K562 (cell line): Measurements from ENCODE around the gene TTC16. TPM values are rescaled to one million over a fixed set of nuclear protein-coding genes. Genes with fewer than 3 reads are reported as not detected.

Source experiments
- ATAC-seq: fragments of 200-7000 bp; cut with Tn5 transposase; 3 replicates; pipeline ENCODE4 v1.9.1; 2020; ENCODE audit warnings: moderate library complexity
- BruUV-seq: library from RNA; stranded (reverse); fragments of 400-500 nt; replicated peaks from 2 replicates; lab custom pipeline; 2021; lab: Mats Ljungman, UMichigan
- CTCF ChIA-PET: fragments of 300-600 bp; formaldehyde crosslinking; extraction: SDS; loops from one replicate; lab custom pipeline; 2021; ENCODE audit warnings: low intra/inter-chr PET ratio; lab: Yijun Ruan, JAX
- POLR2A ChIA-PET: fragments of 300-600, 350-650 bp; sonication (Branson Sonifier 250); formaldehyde crosslinking; extraction: SDS; loops from one replicate; lab custom pipeline; 2021; ENCODE audit warnings: antibody characterized with exemption, inconsistent platforms; lab: Yijun Ruan, JAX
- DNase-seq, 4 experiments: peaks; one replicate each; pipeline versions ENCODE4 v3.0.0 to v3.0.0-alpha.2; 2011 to 2018; ENCODE audit warnings: low spot score in 3 of 4, mixed read lengths in 3 of 4; ENCODE audit errors: extremely low read depth in 1 of 4
- FAIRE-seq: peaks from 2 replicates; lab custom pipeline; 2011; peaks lifted over from hg19 to GRCh38; lab: Jason Lieb, UNC
- H2AFZ ChIP-seq: 2 replicates; pipeline ENCODE4 v1.6.0; 2011; ENCODE audit warnings: low read depth, low read length, control low read depth, inconsistent platforms
- H3K27ac ChIP-seq: fragments of 200-600 bp; 3 replicates; pipeline ENCODE4 v1.8.0; 2011; ENCODE audit warnings: low read depth, mild to moderate bottlenecking, control low read depth, inconsistent platforms, low read length, moderate library complexity, mixed read lengths; ENCODE audit errors: extremely low read depth
- H3K27me3 ChIP-seq, 2 experiments: fragments of 300-600 bp in 1 of 2; 2 replicates in 1 of 2; 3 replicates in 1 of 2; pipeline versions ENCODE4 v1.6.0 to v1.8.0; 2011; ENCODE audit warnings: inconsistent platforms in 2 of 2, low read length in 2 of 2, mild to moderate bottlenecking in 1 of 2, mixed read lengths in 1 of 2, moderate library complexity in 1 of 2; ENCODE audit not compliant: control insufficient read depth in 2 of 2, insufficient read depth in 2 of 2
- H3K36me3 ChIP-seq: fragments of 300-600 bp; 3 replicates; pipeline ENCODE4 v1.8.0; 2011; ENCODE audit warnings: mild to moderate bottlenecking, low read length, inconsistent platforms; ENCODE audit not compliant: control insufficient read depth, insufficient read depth
- H3K4me1 ChIP-seq, 2 experiments: fragments of 200-600 bp in 1 of 2; replicated peaks in 1 of 2; 2 replicates in 1 of 2; 3 replicates in 1 of 2; pipeline versions ENCODE4 v1.5.1 to v1.8.0; 2011; ENCODE audit warnings: inconsistent platforms in 2 of 2, low read length in 2 of 2, mild to moderate bottlenecking in 1 of 2, mixed read lengths in 1 of 2, moderate library complexity in 1 of 2; ENCODE audit not compliant: control insufficient read depth in 2 of 2, insufficient read depth in 2 of 2
- H3K4me2 ChIP-seq: 2 replicates; pipeline ENCODE4 v1.6.1; 2011; ENCODE audit warnings: low read length, control low read depth, inconsistent platforms, mixed read lengths; ENCODE audit not compliant: insufficient read depth
- H3K4me3 ChIP-seq: fragments of 200-600 bp; sonication (generic), shearing (Covaris generic); 2 replicates; pipeline ENCODE4 v1.5.1; 2016; ENCODE audit warnings: control low read depth, inconsistent platforms
- H3K79me2 ChIP-seq: fragments of 200-600 bp; 3 replicates; pipeline ENCODE4 v1.8.0; 2011; ENCODE audit warnings: low read length, inconsistent platforms; ENCODE audit not compliant: control insufficient read depth, insufficient read depth
- H3K9ac ChIP-seq, 2 experiments: 2 replicates each; pipeline versions ENCODE4 v1.6.0 to v1.6.1; 2011; ENCODE audit warnings: low read depth in 2 of 2, low read length in 2 of 2, control low read depth in 1 of 2, inconsistent platforms in 1 of 2, mild to moderate bottlenecking in 1 of 2, mixed read lengths in 1 of 2; ENCODE audit not compliant: insufficient read depth in 1 of 2
- H3K9me1 ChIP-seq: one replicate; pipeline ENCODE4 v1.6.0; 2011; ENCODE audit warnings: inconsistent platforms, mild to moderate bottlenecking, low read length, moderate library complexity; ENCODE audit not compliant: control insufficient read depth, insufficient read depth
- H3K9me3 ChIP-seq: replicated peaks from 2 replicates; pipeline ENCODE4 v1.5.1; 2011; ENCODE audit warnings: low read depth, low read length, inconsistent platforms; ENCODE audit not compliant: control insufficient read depth, insufficient read depth
- H4K20me1 ChIP-seq: replicated peaks from 2 replicates; pipeline ENCODE4 v1.6.1; 2011; ENCODE audit warnings: low read length, inconsistent platforms, mixed read lengths; ENCODE audit not compliant: control insufficient read depth, insufficient read depth
- GATA2 ChIP-seq: sonication (generic); formaldehyde crosslinking; IDR thresholded peaks from 2 replicates; pipeline ENCODE4 v1.4.0; 2020; ENCODE audit warnings: mild to moderate bottlenecking, missing genetic modification reagents
- KAT8 ChIP-seq: fragments of 450-650 bp; IDR thresholded peaks from 2 replicates; pipeline ENCODE4 v1.6.1; 2016; ENCODE audit warnings: low read depth, mild to moderate bottlenecking
- KDM1A ChIP-seq, 2 experiments: fragments of 450-650 bp; IDR thresholded peaks; 2 replicates each; pipeline ENCODE4 v1.6.1; 2016; ENCODE audit warnings: mild to moderate bottlenecking in 2 of 2
- LARP7 ChIP-seq: fragments of 450-650 bp; IDR thresholded peaks from 2 replicates; pipeline ENCODE4 v1.6.1; 2016
- LCOR ChIP-seq: sonication (generic); formaldehyde crosslinking; IDR thresholded peaks from 2 replicates; pipeline ENCODE4 v1.8.0; 2022; ENCODE audit warnings: mild to moderate bottlenecking, missing genetic modification reagents
- MCM5 ChIP-seq: fragments of 450-650 bp; IDR thresholded peaks from 2 replicates; pipeline ENCODE4 v1.6.1; 2016; ENCODE audit warnings: low read depth
- NR2C1 ChIP-seq, 2 experiments: fragments of 450-650 bp; IDR thresholded peaks; 2 replicates each; pipeline ENCODE4 v1.6.1; 2017; ENCODE audit warnings: mild to moderate bottlenecking in 2 of 2, antibody characterized with exemption in 1 of 2, inconsistent platforms in 1 of 2, missing compliant biosample characterization in 1 of 2, missing genetic modification characterization in 1 of 2
- PML ChIP-seq: IDR thresholded peaks from 2 replicates; pipeline ENCODE4 v1.6.1; 2012; ENCODE audit warnings: low read length, inconsistent platforms
- RBBP5 ChIP-seq: fragments of 200-600 bp; sonication (generic); IDR thresholded peaks from 2 replicates; pipeline ENCODE4 v1.6.1; 2012; ENCODE audit warnings: borderline replicate concordance, mild to moderate bottlenecking, low read length, control low read depth, inconsistent platforms; ENCODE audit not compliant: insufficient read depth, poor library complexity, severe bottlenecking
- RNF2 ChIP-seq: sonication (generic); IDR thresholded peaks from 2 replicates; pipeline ENCODE4 v1.6.1; 2016
- SMAD3 ChIP-seq: fragments of 450-650 bp; formaldehyde crosslinking; conservative IDR thresholded peaks from 2 replicates; pipeline ENCODE4 v1.4.0; 2020; ENCODE audit warnings: mild to moderate bottlenecking
- SMARCA5 ChIP-seq: fragments of 450-650 bp; IDR thresholded peaks from 2 replicates; pipeline ENCODE4 v1.6.1; 2016
- TCF15 ChIP-seq: fragments of 250-450 bp; sonication (Bioruptor Pico); IDR thresholded peaks from 2 replicates; pipeline ENCODE4 v1.8.0; 2022; ENCODE audit warnings: moderate library complexity, mild to moderate bottlenecking, inconsistent platforms
- USF1 ChIP-seq: sonication (generic); formaldehyde crosslinking; IDR thresholded peaks from 2 replicates; pipeline ENCODE4 v1.9.0; 2022; ENCODE audit warnings: mild to moderate bottlenecking, missing genetic modification reagents
- ZFX ChIP-seq: sonication (generic); formaldehyde crosslinking; IDR thresholded peaks from 2 replicates; pipeline ENCODE4 v1.8.0; 2022; ENCODE audit warnings: mild to moderate bottlenecking, missing genetic modification reagents, moderate library complexity
- WGBS: fragments of 100-300 bp; shearing (Covaris generic); methylation state at CpG from one replicate; pipeline ENCODE4 v1.1.6; 2016; ENCODE audit warnings: low coverage, mixed read lengths; ENCODE audit not compliant: insufficient coverage; ENCODE audit errors: missing lambda C conversion rate; 5-methylcytosine and 5-hydroxymethylcytosine counted together
- in situ Hi-C: fragments of 300-500 bp; cut with MboI; formaldehyde crosslinking; loops from 4 replicates; pipeline ENCODE4 v1.15.0; 2018; ENCODE audit warnings: inconsistent platforms, mixed read lengths
- intact Hi-C: fragments of 100-400 bp; cut with micrococcal nuclease; formaldehyde crosslinking; loops from 2 replicates; pipeline ENCODE4 v1.14.2; 2022
- polyA plus RNA-seq, 8 experiments: library from polyadenylated mRNA; depleted of rRNA in 4 of 8; stranded (reverse) in 5 of 8; unstranded in 3 of 8; fragments of >200 nt; fragmentation: Nextera tagmentation in 2 of 8; fragmentation: Illumina TruSeq in 1 of 8; extraction: Ambion mirVana in 2 of 8; extraction: Trizol in 1 of 8; gene quantifications; 2 replicates each; pipeline versions ENCODE4 v1.2.1 to v1.2.3, GENCODE V29; 2011 to 2014; ENCODE audit warnings: inconsistent platforms in 1 of 8, missing spikeins in 1 of 8
- total RNA-seq, 7 experiments: library from RNA; depleted of rRNA in 6 of 7; stranded (reverse); fragments of >200 nt in 6 of 7; fragmentation: Illumina TruSeq in 2 of 7; extraction: Trizol in 2 of 7; gene quantifications; 2 replicates each; pipeline versions ENCODE4 v1.2.1 to v1.2.3, GENCODE V29; 2011 to 2021; ENCODE audit warnings: low replicate concordance in 1 of 7

TTC16 gene
- total and polyA plus RNA-seq, 9 of the 15 experiments (the other 6 are each of a cell fraction or from before 2014, with no cell fraction given), result 0.11 TPM; not detected in 8

- BruUV-seq, result no TSS peak
These were observed 54.7 kb downstream of the TTC16 start for GRCh38 chr9:127770583-127770904.

More at GRCh38 chr9:127770583-127770904, 54.7 kb downstream of the TTC16 start:
- DNase-seq (no peak), FAIRE-seq (no peak), ATAC-seq (no peak)
- Histone ChIP-seq H3K36me3 (no peaks in the 10 kb centered on the region), H3K9me3 (no peaks in the 10 kb centered on the region), H3K27ac (peak overlapping the region; percentile 32; the same call in 1 of the 3 replicates), H3K79me2 (no peaks in the 10 kb centered on the region), H3K4me1 (peaks cover 17 to 28% of the 10 kb centered on the region in 2 experiments), H3K9me1 (no peaks in the 10 kb centered on the region), H3K9ac (peak overlapping the region; percentile 23 to 86; a peak in 2 of 4 replicates), H4K20me1 (no peaks in the 10 kb centered on the region), H3K27me3 (no peaks in the 10 kb centered on the region), H3K4me3 (peak overlapping the region; percentile 55), H3K4me2 (peak overlapping the region; percentile 79), H2AFZ (peak overlapping the region; percentile 76; the same call in 1 of the 2 replicates)
- 35% methylated on average over 3 of the region's 3 CpGs for WGBS
- TF ChIP-seq KDM1A (IDR thresholded peaks at IDR 0.05) (0 out of 4 replicates have a peak, but pooled peaks of 1 of the 2 experiments have one; percentile 61), LARP7 (no peak), GATA2 (no peak), ZFX (peak; percentile 35; the same call in 1 of the 2 replicates), RNF2 (no peak), PML (no peak), SMAD3 (CRISPR knock-in tag) (no peak), USF1 (peak; percentile 50; the same call in 1 of the 2 replicates), RBBP5 (peak; percentile 18), KAT8 (no peak), LCOR (CRISPR knock-in tag) (0 out of 2 replicates have a peak, but pooled peaks have one; percentile 5), NR2C1 (IDR thresholded peaks at IDR 0.05) (no peak), NR2C1 (tag; IDR thresholded peaks at IDR 0.05) (no peak), TCF15 (CRISPR knock-in tag) (no peak), SMARCA5 (0 out of 2 replicates have a peak, but pooled peaks have one; percentile 26), MCM5 (no peak)
- ChIA-PET POLR2A (interaction anchor here (0.7 to 2.1 kb wide), 9 partner anchors 8 to 108 kb away, joined by 4 to 8 read pairs (median 4); partner anchors contain the start of gene CDK9), CTCF (interaction anchor here (1.3 kb wide), 1 partner anchor 15 kb away, joined by 3 read pairs; no protein-coding TSS in a partner anchor)
- intact Hi-C loops (no loop called here), in situ Hi-C loops (loop anchor here (25.0 kb wide), 1 partner anchor 592 kb away; the partner anchor contains the start of gene URM1)
